Kidney (tissue), 14 donors: ENCODE data around the gene GFOD1. TPM values are rescaled to one million over a fixed set of nuclear protein-coding genes. Genes with fewer than 3 reads are reported as not detected.

Experiments
- DNase-seq, 5 donors: peaks; one replicate each; pipeline ENCODE4 v3.0.0-alpha.2; 2013 to 2020
- FAIRE-seq: peaks from 2 replicates; lab custom pipeline; 2012; peaks lifted over from hg19 to GRCh38; lab: Jason Lieb, UNC
- H3K27ac ChIP-seq, 2 donors: one replicate each; pipeline ENCODE4 v1.7.0; 2013; ENCODE audit warnings: low read depth in 2 of 2, low read length in 2 of 2, inconsistent platforms in 1 of 2
- H3K27me3 ChIP-seq: one replicate; pipeline ENCODE4 v1.7.1; 2013; ENCODE audit warnings: low read length, inconsistent platforms; ENCODE audit not compliant: control insufficient read depth, insufficient read depth
- H3K36me3 ChIP-seq, 3 donors: one replicate each; pipeline versions ENCODE4 v1.7.0 to v1.7.1; 2013; ENCODE audit warnings: low read length in 3 of 3, control low read depth in 1 of 3, inconsistent platforms in 1 of 3; ENCODE audit not compliant: insufficient read depth in 3 of 3, control insufficient read depth in 2 of 3
- H3K4me1 ChIP-seq, 3 donors: one replicate each; pipeline versions ENCODE4 v1.7.0 to v1.7.1; 2013; ENCODE audit warnings: low read length in 3 of 3, inconsistent platforms in 1 of 3, low read depth in 1 of 3; ENCODE audit not compliant: control insufficient read depth in 2 of 3, insufficient read depth in 2 of 3
- H3K4me3 ChIP-seq, 3 donors: one replicate each; pipeline versions ENCODE4 v1.7.0 to v1.8.1; 2013; ENCODE audit warnings: low read length in 3 of 3, control low read depth in 1 of 3, inconsistent platforms in 1 of 3
- H3K9ac ChIP-seq, 3 donors: one replicate each; pipeline versions ENCODE4 v1.7.0 to v1.7.1; 2013; ENCODE audit warnings: low read length in 3 of 3, control low read depth in 1 of 3, inconsistent platforms in 1 of 3
- H3K9me3 ChIP-seq, 3 donors: one replicate each; pipeline versions ENCODE4 v1.7.0 to v1.7.1; 2013; ENCODE audit warnings: low read length in 3 of 3, control low read depth in 1 of 3, inconsistent platforms in 1 of 3; ENCODE audit not compliant: control insufficient read depth in 2 of 3, insufficient read depth in 1 of 3
- intact Hi-C: fragments of 100-400 bp; cut with DNase I; formaldehyde crosslinking; loops from one replicate; pipeline ENCODE4 v1.11.1; 2022
- polyA plus RNA-seq: library from polyadenylated mRNA; stranded (reverse); fragments of 350-450 nt; fragmentation: Illumina TruSeq; extraction: RNeasy Lipid Tissue Mini Kit (QIAGEN cat#74804); gene quantifications from one replicate; pipeline ENCODE4 v1.2.3, GENCODE V29; 2014; ENCODE audit warnings: low read depth, low replicate concordance; ENCODE audit not compliant: insufficient read depth
- total RNA-seq: library from RNA; stranded (reverse); fragmentation: NEBNext Ultra II Directional; extraction: Animal tissue kit (Norgen Biotek cat#: 25700); gene quantifications from one replicate; pipeline ENCODE4 v1.2.1, GENCODE V29; 2021
- TF ChIP-seq, protein P1 (sequence below): IDR thresholded peaks from 3 replicates; pipeline ENCODE4 v1.5.1; 2012; ENCODE audit warnings: mild to moderate bottlenecking, moderate library complexity, borderline replicate concordance; ENCODE audit not compliant: insufficient read depth; ENCODE audit errors: extremely low read depth
- donor health status: control.
- donor health status: control.
- donor health status: control.
- donor health status: control.
- donor health status: control.
- donor health status: DM: yes; HTN: yes; CAD: no.
- donor health status: Normal renal cell carcinoma (clear cell type).

The GFOD1 gene
- total and polyA plus RNA-seq, 2 donors from 2014 or later: 2.1 to 14.6 TPM

DNA sequence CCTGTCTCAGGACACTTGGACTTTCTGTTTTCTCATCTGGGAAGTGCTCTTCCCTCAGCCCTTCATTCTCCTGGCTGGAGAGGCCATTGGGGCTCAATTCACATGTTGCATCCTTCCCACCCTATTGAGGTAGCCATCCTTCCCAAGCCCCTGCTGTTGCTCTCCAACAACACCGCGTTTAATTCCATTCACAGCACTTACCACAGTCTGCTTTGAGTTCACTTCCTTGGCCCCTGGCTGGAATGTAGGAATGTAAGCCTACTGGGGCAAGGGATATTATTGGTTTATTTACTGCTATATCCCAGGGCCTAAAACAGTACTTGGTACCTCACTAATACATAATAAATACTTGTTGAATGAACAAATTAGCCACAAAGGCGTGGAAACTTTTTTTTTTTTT lies 6.7 kb upstream of the GFOD1 start:
- Histone ChIP-seq H3K9me3 (no peaks in the 10 kb centered on the region), H3K36me3 (no peaks in the 10 kb centered on the region), H3K4me1 (no peaks in the 10 kb centered on the region), H3K4me3 (no peak overlapping the region), H3K9ac (no peak overlapping the region), H3K27me3 (no peaks in the 10 kb centered on the region), H3K27ac (no peak overlapping the region)
- intact Hi-C loops: no loop called here
- no peak for FAIRE-seq
- DNase-seq: no peak
- TF ChIP-seq, protein P1, sequence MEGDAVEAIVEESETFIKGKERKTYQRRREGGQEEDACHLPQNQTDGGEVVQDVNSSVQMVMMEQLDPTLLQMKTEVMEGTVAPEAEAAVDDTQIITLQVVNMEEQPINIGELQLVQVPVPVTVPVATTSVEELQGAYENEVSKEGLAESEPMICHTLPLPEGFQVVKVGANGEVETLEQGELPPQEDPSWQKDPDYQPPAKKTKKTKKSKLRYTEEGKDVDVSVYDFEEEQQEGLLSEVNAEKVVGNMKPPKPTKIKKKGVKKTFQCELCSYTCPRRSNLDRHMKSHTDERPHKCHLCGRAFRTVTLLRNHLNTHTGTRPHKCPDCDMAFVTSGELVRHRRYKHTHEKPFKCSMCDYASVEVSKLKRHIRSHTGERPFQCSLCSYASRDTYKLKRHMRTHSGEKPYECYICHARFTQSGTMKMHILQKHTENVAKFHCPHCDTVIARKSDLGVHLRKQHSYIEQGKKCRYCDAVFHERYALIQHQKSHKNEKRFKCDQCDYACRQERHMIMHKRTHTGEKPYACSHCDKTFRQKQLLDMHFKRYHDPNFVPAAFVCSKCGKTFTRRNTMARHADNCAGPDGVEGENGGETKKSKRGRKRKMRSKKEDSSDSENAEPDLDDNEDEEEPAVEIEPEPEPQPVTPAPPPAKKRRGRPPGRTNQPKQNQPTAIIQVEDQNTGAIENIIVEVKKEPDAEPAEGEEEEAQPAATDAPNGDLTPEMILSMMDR: no peak

DNA sequence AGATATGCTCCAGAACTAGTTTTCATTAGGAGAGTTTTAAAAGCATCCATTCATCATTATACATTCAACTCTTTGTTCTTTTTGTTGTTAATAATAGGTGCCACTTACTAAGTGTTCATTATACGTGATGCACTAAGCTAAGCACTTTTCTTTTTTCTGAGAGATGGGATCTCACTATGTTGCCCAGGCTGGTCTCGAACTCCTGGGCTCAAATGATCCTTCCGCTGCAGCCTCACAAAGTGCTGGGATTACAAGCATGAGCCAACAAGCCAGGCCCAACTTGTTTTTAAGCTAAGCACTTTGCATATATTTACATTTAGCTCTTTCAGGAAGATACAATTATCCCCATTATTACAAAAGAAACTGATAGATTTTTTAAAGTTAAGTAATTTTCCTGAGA lies 5.7 kb upstream of the GFOD1 start:
- Histone ChIP-seq H3K9ac (no peak overlapping the region), H3K4me1 (peaks cover 0 to 4% (median 0%) of the 10 kb centered on the region in 3 donors), H3K9me3 (no peaks in the 10 kb centered on the region), H3K36me3 (no peaks in the 10 kb centered on the region), H3K4me3 (no peak overlapping the region), H3K27ac (no peak overlapping the region), H3K27me3 (no peaks in the 10 kb centered on the region)
- intact Hi-C loops: no loop called here
- no peak for FAIRE-seq
- TF ChIP-seq, protein P1: no peak
- no peak for DNase-seq

DNA sequence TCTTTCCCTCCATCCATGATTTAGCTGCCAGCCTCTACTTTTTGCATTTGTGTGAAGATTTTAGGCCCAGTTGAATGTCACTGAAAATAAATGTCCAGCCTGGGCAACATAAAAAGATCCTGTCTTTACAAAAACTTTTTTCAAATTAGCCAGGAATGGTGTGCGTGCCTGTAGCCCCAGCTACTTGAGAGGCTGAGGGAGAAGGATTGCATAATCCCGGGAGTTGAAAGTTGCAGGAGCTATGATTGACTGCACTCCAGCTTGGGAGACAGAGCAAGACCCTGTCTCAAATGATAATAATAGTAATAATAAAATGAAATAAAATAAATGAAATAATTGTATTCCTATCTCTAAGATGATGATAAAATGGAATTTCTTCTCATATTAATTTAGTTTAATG lies 5.0 kb upstream of the GFOD1 start:
- TF ChIP-seq, protein P1: no peak
- no peak overlapping the region for H3K4me3 ChIP-seq
- no peak overlapping the region for H3K27ac ChIP-seq
- no peaks in the 10 kb centered on the region for H3K27me3 ChIP-seq
- intact Hi-C loops: no loop called here
- no peaks in the 10 kb centered on the region for H3K9me3 ChIP-seq
- peaks cover 0 to 6% (median 0%) of the 10 kb centered on the region in 3 donors for H3K4me1 ChIP-seq
- FAIRE-seq (no peak), DNase-seq (no peak)
- H3K36me3 ChIP-seq: no peaks in the 10 kb centered on the region
- H3K9ac ChIP-seq: no peak overlapping the region

DNA sequence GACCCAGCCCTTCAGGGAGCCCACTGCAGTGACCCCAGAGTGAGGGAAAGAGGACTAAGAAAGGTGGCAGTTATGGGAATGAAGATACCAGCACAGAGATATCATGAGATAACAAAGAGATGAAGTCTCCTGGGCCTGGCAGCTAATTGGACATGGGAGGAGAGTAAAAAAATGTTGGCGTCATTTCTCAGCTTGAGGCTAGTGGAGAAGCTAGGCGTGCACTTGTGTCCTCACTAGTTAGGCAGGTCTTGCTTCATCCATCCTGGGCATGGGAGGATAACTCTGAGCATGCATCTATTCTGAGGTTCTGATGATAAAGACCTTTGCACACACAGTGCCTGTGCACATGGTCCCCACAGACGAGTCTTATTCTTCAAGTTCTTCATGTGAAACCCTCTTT lies 4.1 kb upstream of the GFOD1 start:
- Histone ChIP-seq H3K27ac (no peak overlapping the region), H3K27me3 (no peaks in the 10 kb centered on the region), H3K36me3 (no peaks in the 10 kb centered on the region), H3K9me3 (no peaks in the 10 kb centered on the region), H3K9ac (no peak overlapping the region), H3K4me1 (peaks cover 0 to 8% (median 0%) of the 10 kb centered on the region in 3 donors), H3K4me3 (no peak overlapping the region)
- DNase-seq (no peak), FAIRE-seq (no peak)
- intact Hi-C loops: no loop called here
- TF ChIP-seq, protein P1: no peak
